Choroid plexus epithelial cell (primary cell): ENCODE measurements around the gene ENDOG.

Experiments
- DNase-seq: peaks from one replicate; pipeline ENCODE4 v3.0.0-alpha.2; 2010; ENCODE audit warnings: low read depth
- H3K4me3 ChIP-seq: 2 replicates; pipeline ENCODE4 v1.5.1; 2011; ENCODE audit warnings: low read depth, mild to moderate bottlenecking, control low read depth, low read length, moderate library complexity
- TF ChIP-seq, protein P1 (sequence below): conservative IDR thresholded peaks from 2 replicates; pipeline ENCODE4 v1.5.1; 2011; ENCODE audit warnings: low read depth, mild to moderate bottlenecking, control low read depth, inconsistent platforms, low read length, moderate library complexity

The ENDOG gene

GRCh38 chr9:128818839-128819715 lies 777 bp downstream of the ENDOG start:
- TF ChIP-seq, protein P1, sequence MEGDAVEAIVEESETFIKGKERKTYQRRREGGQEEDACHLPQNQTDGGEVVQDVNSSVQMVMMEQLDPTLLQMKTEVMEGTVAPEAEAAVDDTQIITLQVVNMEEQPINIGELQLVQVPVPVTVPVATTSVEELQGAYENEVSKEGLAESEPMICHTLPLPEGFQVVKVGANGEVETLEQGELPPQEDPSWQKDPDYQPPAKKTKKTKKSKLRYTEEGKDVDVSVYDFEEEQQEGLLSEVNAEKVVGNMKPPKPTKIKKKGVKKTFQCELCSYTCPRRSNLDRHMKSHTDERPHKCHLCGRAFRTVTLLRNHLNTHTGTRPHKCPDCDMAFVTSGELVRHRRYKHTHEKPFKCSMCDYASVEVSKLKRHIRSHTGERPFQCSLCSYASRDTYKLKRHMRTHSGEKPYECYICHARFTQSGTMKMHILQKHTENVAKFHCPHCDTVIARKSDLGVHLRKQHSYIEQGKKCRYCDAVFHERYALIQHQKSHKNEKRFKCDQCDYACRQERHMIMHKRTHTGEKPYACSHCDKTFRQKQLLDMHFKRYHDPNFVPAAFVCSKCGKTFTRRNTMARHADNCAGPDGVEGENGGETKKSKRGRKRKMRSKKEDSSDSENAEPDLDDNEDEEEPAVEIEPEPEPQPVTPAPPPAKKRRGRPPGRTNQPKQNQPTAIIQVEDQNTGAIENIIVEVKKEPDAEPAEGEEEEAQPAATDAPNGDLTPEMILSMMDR: no peak
- peak overlapping the region; percentile 77 for H3K4me3 ChIP-seq
- DNase-seq: no peak

DNA sequence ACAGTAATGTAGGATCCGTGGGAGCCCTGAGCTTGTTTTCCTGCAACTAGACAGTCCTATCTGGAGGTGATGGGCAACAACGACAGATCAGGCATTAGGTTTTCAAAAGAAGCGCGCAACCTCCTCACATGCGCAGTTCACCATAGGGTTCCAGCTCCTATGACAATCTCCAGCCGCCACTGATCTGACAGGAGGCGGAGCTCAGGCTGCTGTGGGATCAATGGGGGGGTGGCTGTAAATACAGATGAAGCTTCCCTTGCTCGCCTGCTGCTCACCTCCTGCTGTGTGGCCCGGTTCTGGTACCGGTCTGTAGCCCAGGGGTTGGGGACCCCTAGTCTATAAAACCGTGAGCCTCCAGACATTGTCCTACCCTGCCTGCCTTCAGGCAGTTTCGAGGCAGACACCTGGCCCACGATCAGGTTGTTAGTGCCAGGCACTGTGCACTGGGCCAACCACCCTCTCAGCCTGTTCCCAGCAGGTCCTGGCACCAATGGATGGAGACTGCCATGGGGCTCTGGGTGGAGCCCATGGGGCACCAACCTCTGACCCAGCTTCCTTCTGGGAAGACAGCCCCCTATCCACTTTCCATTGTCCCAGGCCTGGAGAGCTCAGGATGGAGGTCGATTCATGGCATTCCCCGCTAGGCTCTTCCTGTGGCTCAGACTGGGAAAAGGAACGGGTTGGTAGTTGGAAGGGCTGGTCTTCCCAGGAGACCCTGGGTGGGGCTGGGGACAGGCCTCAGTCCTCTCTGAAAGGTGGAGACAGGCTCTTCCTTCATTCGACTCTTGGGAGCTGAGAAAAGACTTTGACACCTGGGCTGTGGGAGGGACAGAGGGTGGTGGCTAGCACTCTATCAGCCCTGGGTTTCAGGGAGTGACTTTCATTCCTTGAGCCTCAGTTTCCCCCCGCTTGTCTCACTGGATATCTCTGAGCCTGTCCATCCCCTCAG lies 1.7 kb downstream of the ENDOG start:
- TF ChIP-seq, protein P1: no peak
- DNase-seq: peak; percentile 25
- H3K4me3 ChIP-seq: no peak overlapping the region

DNA sequence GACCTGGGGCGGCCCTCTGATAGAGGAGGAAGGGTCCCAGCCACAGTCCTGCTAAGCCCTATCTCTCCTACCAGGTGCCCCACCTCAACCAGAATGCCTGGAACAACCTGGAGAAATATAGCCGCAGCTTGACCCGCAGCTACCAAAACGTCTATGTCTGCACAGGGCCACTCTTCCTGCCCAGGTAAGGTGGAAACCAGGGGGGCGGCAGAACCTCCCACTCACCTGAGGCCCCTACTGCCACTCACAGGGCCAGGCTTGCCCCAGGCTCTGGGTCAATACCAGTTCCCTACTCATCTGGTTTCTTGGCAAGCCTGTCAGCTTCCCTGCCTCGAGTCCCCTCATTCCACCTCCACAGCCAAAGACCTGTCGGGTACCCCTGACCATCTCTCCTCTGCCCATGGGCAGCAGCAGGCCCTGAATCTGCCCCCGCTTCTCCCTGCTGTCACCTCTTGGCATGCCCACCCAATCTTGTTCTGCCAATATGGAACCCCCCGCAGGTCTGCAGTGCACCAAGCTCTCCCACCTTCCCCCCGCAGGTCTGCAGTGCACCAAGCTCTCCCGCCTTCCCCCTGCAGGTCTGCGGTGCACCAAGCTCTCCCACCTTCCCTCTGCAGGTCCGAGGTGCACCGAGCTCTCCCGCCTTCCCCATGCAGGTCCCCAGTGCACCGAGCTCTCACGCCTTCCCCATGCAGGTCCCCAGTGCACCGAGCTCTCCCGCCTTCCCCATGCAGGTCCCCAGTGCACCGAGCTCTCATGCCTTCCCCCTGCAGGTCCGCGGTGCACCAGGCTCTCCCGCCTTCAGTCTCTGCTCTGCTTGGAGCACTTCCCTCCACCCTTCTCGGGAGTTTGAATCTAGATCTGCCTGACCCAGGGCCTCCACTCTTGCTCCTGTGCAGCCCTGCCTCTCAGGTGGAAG lies 2.6 kb downstream of the ENDOG start:
- no peak for DNase-seq
- TF ChIP-seq, protein P1: no peak
- no peak overlapping the region for H3K4me3 ChIP-seq

GRCh38 chr9:128821584-128822406 lies 3.5 kb downstream of the ENDOG start:
- TF ChIP-seq, protein P1: no peak
- DNase-seq: no peak
- H3K4me3 ChIP-seq: no peak overlapping the region

GRCh38 chr9:128822407-128823042 lies 4.2 kb downstream of the ENDOG start:
- DNase-seq: no peak
- TF ChIP-seq, protein P1: no peak
- H3K4me3 ChIP-seq: no peak overlapping the region
